GM12865 (cell line): ENCODE data around the gene SLC28A2.
"Not testable (repeated sequence)": the region's sequence is repeated elsewhere in the genome, so short reads cannot be mapped to it uniquely, and the experiment has no call there.

Source experiments
- DNase-seq: peaks from one replicate; pipeline ENCODE4 v3.0.0; 2010; ENCODE audit warnings: low read depth
- H3K4me3 ChIP-seq: 2 replicates; pipeline ENCODE4 v1.5.1; 2011; ENCODE audit warnings: mild to moderate bottlenecking, low read depth, low read length, control low read depth
- CTCF ChIP-seq: IDR thresholded peaks from 2 replicates; pipeline ENCODE4 v1.5.1; 2011; ENCODE audit warnings: low read length, control low read depth, low read depth, inconsistent platforms; ENCODE audit not compliant: insufficient read depth; ENCODE audit errors: missing control alignments

The SLC28A2 gene

GRCh38 chr15:45234562-45235235 lies 17.3 kb upstream of the SLC28A2 start:
- no peak for DNase-seq
- H3K4me3 ChIP-seq: no peak overlapping the region
- no peak for TF ChIP-seq CTCF

GRCh38 chr15:45236806-45237205 lies 15.2 kb upstream of the SLC28A2 start:
- not testable (repeated sequence) for DNase-seq, H3K4me3 ChIP-seq

- no peak for TF ChIP-seq CTCF
- peak; percentile 8 for DNase-seq
- H3K4me3 ChIP-seq: no peak overlapping the region
Observed at GRCh38 chr15:45242289-45242688, 9.7 kb upstream of the SLC28A2 start.

- no peak overlapping the region for H3K4me3 ChIP-seq
- TF ChIP-seq CTCF: no peak
- no peak for DNase-seq
Observed at GRCh38 chr15:45249125-45249780, 2.8 kb upstream of the SLC28A2 start.

GRCh38 chr15:45253330-45253729 lies 1.3 kb downstream of the SLC28A2 start:
- peak; percentile 2 for DNase-seq
- TF ChIP-seq CTCF: peak; percentile 30
- no peak overlapping the region for H3K4me3 ChIP-seq

GRCh38 chr15:45254405-45254804 lies 2.4 kb downstream of the SLC28A2 start:
- no peak for DNase-seq
- H3K4me3 ChIP-seq: no peak overlapping the region
- TF ChIP-seq CTCF: no peak

- H3K4me3 ChIP-seq, DNase-seq: not testable (repeated sequence)
Observed at GRCh38 chr15:45254824-45255223, 2.8 kb downstream of the SLC28A2 start.

- no peak for DNase-seq
- no peak overlapping the region for H3K4me3 ChIP-seq
- no peak for TF ChIP-seq CTCF
Observed at GRCh38 chr15:45259796-45260195, 7.8 kb downstream of the SLC28A2 start.
